GM19324 (cell line): ENCODE measurements around the gene SH3BP4.

Experiments
- ATAC-seq: cut with Tn5 transposase; IDR thresholded peaks from one replicate; pipeline ENCODE4 v1.9.1; 2021; ENCODE audit warnings: mild to moderate bottlenecking, moderate library complexity; ENCODE audit not compliant: unreplicated experiment, low FRiP score

SH3BP4 gene

DNA sequence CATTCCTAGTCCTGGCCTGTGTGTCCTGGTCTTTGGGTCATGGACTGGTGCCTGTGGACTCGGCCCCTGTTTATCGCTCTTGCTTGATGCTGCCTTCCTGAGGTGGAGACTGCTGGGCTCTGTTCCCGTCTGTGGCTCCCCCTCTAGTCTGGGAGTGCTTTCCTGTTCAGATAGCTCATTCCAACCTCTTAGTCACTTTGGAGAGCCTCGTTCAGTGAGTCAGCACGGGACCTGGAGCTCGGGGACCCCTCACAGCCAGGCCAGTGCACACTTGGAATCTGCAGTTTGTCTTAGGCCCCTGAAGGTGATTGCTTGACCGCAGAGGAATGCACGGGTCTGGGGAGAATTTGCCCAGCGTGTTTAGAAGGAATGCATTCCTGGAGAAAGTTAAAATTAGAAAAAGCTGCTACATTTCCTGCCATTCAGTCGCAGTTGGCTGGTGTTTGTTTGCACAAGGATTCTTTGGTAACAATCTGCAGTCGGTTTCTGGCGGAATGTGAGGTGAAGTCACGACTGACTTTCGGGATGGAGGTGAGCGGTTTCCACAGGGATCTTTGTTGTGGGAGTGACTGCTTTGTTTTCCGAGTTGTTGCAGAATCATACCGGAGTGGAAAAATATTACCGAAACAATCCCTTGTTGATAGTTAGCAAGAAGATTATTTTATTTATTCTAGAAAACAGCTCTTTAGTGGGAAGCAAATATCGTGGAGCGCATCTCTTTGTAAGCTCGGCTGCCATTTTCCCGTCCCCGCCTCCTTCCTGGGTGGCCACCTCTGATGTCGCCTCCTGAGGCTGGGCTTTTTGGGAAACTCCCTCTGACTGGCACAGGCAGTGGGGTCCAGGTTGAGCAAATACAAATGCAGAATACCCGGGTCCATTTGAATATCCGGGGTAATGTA is 29.6 kb downstream of the SH3BP4 start:
- ATAC-seq = no peak

DNA sequence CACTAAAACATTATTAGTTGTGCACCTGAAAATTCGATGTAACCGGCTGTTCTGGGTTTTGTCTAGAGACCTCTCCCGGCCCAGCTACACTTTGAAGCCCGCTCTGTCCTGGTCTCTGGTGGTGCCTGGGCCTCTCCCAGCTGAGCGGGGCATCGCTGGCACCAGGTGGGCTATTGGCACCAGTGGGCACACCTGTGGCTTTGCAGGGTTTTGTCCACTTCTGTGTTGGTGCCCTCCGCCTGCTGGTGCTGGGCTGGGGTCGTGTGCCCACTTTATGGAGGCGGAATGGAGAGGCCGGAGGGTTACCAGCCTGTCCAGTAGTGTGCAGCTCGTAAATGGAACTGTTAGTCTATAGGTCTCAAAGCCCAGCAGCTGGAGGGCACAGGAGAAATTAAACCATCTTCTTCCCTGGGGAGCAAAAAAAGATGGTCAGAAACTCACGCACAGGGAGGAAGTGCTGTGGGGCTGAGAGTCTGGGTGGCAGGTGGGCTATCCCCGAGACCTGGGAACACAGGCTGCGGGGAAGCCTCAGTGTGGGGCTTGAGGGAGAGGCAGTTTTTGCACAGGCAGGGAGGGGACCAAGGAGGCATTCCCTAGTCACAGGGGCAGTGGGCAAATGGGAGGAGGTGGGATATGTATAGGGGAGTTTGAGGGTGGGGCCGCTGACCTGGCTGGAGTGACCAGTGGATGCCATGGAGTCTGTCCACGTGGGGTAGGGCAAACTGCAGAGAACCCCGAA is 30.4 kb downstream of the SH3BP4 start:
- ATAC-seq = no peak

DNA sequence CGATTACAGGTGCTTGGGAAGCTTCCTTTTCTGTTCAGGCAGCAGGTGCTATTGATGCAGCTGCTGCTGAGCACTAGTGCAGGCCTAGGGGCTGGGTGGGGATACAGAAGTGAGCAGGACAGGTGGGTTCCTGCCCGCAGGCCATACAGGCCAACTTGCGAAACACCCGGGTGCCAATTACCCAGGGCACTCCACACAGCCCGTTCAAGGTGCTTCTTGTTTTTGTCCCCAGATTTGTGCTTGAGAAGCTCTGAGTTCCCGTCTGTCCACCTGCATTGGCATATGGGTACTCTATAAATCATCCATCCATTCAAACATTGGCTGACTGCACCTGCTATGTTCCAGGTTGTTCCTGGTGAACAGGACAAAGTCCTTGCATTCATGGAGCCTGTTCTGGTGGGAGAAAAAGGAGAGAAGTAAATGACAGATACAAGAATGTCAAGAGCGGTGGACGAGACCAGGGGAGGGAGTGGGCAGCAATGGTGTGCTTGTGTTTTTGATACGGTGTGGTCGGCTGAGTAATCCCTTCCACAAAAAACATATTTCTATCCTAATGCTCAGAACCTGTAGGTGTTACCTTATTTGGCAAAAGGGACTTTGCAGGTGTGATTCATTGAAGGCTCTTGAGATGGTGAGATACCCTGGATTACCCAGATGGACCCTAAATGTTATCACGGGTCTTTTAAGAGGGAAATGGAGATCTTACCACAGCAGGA is 31.4 kb downstream of the SH3BP4 start:
- ATAC-seq = no peak

DNA sequence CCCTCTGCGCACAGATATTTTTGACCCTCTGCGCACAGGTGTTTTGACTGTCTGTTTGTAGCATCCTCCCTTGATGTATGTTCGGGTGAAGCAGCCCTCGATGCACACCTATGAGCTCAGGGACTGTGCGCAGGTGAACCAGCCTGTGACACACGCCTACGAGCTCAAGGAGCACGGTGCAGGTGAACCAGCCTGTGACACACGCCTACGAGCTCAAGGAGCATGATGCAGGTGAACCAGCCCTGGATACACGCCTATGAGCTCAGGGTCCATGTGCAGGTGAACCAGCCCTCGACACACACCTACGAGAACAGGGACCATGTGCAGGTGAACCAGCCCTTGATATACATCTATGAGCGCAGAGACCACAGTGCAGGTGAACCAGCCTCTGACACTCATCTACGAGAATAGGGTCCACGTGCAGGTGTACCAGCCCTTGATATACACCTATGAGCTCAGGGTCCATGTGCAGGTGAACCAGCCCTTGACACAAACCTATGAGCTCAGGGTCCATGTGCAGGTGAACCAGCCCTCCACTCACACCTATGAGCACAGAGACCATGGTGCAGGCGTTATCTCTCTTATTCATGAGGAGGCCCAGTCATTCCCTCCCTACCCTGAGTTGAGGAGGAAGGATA is 33.9 kb downstream of the SH3BP4 start:
- no peak for ATAC-seq

DNA sequence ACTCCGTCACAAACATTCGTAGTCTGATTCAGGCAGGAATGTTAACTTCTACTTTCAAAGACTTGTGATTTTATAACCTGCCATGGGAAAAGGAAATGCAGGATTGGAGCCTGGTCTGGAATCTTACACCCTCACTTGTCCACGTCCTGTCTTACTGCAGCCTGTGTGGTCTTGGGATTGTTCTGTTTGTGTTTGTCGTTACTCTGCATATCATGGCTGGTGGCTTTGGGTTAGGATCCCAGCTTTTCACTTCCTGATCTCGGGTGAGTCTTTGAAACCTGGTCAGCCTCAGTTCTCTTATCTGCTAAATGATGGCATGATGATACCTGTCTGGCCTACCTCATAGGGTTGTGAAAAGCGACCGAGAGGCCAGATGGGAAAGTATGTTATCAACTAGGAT is 34.6 kb downstream of the SH3BP4 start:
- ATAC-seq = no peak

DNA sequence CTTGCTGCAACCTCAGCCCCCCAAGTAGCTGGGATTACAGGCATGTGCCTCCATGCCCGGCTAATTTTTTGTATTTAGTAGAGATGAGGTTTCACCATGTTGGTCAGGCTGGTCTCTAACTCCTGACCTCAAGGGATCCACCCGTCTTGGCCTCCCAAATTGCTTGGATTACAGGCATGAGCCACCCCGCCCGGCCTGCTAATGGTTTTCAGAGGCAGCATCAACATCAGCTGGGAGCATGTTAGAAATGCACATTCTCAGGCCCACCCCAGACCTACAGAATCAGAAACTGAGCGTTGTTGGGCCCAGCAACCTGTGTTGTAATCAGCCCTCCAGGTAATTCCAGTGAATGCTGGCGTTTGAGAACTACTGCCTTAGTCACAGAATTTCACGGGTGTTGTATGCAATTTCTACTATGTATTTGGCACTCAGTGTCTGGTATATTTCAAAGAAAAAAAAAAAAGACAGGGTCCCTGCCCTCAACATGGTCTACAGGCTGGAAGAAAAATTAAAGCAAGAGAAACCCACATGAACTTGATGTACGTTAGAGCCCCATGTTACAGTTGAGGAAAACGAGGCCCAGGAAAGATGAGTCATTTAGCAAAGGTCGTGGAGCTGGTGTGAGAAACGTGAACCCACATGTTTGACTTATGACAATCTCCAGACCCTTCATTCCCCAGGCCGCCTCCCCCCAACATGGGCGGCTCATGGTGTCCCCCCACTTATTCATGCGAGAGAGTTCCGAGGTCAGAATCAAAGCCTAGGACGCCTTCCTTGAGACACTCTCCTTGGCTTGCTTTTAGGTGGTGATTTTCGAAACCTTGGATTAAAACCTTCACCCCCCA is 35.3 kb downstream of the SH3BP4 start:
- no peak for ATAC-seq

DNA sequence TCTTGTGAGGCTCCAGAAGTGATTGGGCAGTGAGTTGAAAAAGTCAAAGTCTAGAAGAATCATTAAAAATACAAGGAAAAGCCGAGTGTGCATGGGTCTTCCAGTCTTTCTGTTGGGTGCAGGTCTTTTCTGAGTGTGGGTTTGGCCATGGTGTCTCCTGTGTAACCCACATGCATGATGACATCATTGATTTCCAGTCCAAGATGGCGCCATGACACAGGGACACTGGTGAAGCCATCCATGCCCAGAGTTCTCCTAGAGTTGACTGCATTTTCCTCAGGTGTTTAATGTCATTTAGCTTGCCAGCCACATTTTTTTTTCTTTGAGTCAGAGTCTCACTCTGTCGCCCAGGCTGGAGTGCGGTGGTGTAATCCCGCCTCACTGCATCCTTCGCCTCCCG is 35.9 kb downstream of the SH3BP4 start:
- no peak for ATAC-seq

DNA sequence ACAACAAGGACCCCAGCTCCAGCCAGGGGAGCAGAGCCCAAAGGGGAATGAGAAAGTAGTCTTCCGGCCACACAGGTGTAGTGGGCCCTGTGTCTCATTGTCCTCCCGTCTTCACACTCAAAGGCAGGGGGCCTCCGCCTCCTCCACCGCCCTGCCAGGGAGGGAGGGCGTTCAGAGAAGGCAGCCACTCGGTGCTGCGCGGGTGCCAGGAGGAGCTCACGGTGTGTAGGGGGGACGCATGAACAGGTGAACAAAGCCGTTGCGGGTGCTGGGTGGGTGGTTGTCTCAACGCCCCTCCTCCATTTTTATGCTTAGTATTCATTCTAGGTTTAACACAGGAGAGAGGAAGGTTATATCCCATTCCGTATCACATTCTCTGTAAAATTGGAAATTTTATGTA is 36.7 kb downstream of the SH3BP4 start:
- no peak for ATAC-seq

DNA sequence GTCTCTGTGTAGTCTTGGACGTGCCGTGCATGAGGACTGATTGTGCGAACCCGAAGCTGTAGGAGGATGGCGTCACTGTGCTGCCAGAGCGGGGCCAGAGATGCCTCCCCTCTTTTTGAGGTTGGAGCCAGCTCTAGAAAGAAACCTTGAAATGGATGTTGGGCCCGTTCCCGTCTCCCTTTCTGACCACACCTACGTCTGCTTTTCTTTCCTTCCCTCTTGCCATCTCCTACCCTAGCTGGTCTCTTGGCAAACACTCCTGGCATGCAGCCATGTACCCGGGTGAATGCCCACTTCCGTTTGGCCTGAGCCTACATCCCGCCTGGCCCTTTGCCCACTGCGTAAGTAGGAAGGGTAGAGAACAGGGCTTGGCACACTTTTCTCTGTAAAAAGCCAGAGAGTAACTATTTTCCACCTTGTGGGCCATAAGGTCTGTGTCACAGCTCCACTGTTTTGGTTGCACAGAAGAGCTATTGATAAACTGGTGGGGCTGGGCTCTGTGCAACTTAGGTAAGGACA is 37.4 kb downstream of the SH3BP4 start:
- ATAC-seq = no peak

DNA sequence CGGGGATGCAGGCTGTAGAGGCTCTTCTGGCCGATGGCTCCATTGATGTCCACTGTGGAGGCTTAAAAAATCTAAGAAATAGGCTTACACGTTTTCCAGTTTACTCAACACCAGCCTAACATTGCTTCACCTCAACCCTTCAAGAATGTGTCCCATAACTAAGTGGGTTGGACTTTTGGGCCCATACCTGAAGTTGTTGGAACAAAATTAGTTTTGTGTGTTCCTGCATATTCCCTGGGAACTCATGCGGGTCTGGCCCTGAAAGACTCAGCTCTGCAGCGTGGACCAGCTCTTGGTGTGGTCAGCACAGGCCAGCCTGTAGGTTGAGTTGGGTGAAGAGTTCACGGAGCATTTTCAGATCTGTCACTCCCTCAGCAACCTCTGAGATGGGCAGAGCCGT is 38.5 kb downstream of the SH3BP4 start:
- no peak for ATAC-seq

DNA sequence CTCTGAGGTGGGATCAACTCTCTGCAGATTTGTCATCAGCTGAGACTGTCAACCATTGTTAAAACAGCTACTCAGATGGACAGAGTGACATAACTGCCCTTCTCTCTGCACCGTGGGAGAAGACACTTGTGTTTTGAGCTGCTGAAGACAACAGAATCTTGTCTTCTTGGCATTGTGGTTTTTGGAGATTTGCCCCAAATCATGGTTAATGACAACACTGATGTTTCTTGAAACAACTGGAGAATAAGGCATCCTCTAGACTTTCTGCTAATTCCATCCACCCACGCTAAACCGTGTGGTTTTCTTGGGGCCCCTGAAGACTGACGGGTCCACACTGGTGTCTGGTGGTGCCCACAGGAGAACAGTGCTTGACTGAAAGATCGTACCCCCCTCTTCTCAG is 39.5 kb downstream of the SH3BP4 start:
- ATAC-seq = no peak

DNA sequence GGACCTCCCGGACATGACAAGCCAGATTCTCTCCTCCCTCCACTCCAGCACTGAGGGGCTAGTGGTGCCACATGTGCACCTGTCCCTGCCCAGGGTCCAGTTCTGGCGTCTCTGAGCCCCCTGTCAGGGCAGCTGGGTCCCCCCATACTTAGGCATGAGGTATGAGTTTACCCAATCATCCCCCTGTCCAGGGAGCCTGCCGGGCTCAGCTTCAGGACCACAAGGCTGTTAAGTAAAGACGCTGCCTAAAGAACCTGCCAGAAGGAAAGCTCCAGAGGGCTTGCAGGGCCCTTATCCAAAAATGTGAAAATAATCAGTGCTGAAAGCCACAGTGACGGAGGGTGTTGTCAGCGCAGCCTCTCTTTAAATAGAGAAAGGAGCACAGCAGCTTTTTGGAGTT is 40.0 kb downstream of the SH3BP4 start:
- no peak for ATAC-seq

DNA sequence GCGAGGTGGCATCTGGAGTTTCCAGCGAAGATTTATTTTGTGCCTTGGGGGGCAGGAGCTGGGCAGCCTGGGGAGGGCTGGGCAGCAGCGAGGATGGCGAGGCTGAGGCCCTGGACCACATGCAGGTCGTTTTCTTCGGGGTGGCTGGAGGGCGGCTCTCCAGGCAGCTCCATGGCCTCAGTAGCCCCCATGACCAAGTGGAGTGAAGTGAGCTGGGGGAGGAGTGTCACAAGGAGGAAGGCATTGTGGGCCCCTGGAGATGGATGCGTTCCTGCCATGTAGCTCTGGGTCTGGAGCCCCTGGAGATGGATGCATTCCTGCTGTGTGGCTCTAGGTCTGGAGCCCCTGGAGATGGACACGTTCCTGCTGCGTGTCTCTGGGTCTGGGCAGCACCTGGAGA is 40.4 kb downstream of the SH3BP4 start:
- ATAC-seq = no peak

DNA sequence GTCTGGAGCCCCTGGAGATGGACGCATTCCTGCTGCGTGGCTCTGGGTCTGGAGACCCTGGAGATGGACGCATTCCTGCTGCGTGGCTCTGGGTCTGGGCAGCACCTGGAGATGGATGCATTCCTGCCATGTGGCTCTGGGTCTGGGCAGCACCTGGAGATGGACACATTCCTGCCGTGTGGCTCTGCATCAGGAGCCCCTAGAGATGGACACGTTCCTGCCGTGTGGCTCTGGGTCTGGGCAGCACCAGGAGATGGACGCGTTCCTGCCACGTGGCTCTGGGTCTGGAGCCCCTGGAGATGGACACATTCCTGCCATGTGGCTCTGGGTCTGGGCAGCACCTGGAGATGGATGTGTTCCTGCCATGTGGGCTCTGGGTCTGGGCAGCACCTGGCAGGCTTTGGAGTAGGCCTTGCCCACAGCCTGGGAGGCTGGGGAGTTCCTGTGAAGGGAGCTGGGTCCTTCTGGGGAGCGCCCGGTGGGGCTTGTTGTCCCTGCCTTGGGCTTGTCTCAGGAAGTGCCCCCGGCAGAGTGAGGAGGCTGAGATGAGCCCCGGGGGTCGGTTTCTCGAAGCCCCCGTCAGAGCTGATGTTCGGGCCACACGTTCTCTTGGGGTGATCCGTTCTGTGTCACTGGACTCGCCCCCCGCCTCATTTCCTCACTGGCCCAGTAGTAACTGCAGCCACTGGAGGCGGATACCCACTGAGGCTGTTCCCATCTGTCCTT is 41.0 kb downstream of the SH3BP4 start:
- ATAC-seq = no peak

DNA sequence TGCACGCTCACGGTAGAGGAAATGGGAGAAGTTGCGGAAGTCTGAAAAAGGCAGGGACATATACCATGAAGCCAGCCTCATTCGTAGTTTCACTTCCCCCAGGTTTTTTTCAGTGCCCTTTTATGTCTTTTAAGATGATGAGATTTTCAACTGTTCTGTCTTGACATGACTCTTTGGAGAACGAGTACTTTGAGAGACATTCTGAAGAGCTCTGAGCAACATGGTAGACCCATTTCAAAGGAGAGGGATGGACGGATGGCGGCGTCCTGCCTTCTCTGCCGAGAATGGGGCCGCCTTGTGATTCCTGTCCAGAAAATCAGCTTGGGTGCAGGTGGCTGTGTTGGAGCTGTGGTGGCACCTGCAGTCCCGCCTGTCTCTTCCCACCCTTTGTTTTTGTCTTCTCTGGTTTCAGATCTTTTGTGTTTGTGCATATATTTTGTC is 41.7 kb downstream of the SH3BP4 start:
- ATAC-seq = no peak

DNA sequence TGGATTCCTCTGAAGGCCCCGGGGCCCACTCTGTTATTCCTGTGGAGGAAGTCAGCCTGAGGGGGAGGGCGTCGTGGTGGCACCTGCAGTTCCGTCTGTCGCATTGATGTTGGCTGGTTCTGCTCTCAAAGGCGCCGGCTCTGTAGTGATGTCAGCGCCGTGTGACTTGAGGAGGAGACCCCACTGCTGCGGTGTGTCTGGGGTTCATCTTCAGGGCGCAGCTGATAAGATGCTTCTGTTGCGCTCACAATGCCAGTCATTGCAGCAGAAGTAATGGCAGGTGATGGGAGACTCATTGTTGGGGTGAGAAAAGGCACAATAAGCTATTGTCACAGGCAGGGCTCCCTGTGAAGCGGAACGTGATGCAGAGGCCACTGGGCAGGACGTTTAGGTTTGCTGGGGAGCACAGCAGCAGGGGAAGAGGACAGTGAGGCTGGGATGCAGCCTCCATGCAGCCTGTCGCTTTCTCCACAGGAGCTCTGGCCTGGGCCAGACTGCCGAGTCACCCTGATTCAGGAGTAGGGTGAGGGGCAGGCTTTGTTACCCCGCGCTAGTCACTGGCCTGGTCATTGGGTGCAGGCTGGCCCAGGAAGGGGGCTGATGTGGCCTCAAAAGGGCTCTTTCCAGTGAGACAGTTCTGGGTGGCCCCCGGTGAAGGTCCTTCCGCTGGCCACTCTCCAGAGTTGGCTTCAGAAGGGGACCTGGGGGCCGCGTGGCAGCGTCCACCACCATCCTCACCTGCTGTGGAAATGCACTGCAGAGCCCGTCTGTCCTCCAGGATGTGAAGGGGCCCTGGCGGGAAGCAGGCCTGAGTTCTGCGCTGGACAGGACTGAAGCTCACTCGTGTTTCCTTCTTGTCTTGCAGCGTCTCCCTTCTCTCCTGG is 42.9 kb downstream of the SH3BP4 start:
- ATAC-seq = no peak

DNA sequence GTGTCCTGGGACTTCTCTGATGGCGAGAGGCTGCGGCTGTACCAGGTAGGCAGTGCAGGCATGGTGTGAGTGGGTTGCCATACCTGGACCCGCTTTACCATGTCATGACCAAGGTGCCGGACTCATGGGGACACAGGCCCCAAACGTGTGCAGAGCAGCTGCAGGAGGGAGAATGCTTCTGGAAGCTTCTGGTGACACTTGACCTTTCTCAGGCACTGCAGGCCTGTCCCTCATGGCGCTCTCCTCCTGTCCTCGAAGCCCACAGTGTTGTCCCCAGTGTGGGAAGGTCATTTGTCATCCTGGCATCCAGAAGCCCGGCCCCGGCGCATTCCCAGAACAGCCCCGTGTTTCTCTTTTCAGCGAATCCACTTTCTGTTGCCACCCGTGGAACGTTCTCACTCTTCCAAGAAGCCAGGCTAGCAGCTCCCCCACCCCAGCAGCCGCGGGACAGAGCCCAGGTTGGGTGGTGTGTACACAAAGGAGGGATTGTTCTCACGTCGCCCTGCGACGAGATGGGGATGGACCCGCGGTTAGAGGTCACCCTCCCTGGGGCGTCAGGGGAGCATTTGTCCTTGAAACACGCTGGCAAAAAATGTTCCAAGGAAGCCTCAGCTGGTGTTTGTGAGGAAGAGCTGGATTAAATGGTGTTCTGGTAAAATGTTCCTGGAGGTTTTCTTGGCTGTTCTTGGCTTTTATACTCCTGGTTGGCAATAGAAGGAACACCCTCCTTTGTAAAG is 43.7 kb downstream of the SH3BP4 start:
- no peak for ATAC-seq
